NT2/D1 (cell line): ENCODE data around the gene CPT1A.

Source experiments
- SUZ12 ChIP-seq: IDR thresholded peaks from 2 replicates; pipeline ENCODE4 v1.6.1; 2011; ENCODE audit not compliant: insufficient read length, insufficient read depth; ENCODE audit errors: extremely low read depth
- YY1 ChIP-seq: IDR thresholded peaks from 2 replicates; pipeline ENCODE4 v1.6.1; 2011; ENCODE audit not compliant: insufficient read length, insufficient read depth
- ZNF274 ChIP-seq: IDR thresholded peaks from 2 replicates; pipeline ENCODE4 v1.6.1; 2011; ENCODE audit warnings: mild to moderate bottlenecking, low read depth, low read length

DNA sequence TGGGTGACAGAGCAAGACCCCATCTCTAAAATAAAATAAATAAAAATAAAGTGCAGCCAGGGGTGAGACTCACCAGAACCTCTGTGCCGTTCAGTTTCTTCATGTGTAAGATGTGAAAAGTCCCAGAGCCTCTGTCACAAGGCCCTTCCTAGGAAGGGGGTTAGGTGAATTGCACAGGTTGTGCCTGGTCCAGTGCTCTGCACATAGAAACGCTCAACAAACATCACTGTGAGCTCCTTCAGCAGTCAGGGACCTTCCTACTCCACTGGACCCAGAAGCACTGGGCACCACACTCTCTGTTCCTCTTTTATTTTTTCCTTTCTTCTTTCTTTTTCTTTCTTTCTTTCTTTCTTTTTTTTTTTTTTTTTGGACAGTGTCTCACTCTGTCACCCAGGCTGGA lies 39.6 kb upstream of the CPT1A start:
- TF ChIP-seq SUZ12 = no peak
- TF ChIP-seq YY1 = no peak
- TF ChIP-seq ZNF274 = no peak
